HG02759 (cell line): ENCODE measurements around the gene COX5B.
"Not testable (repeated sequence)": the region's sequence is repeated elsewhere in the genome, so short reads cannot be mapped to it uniquely, and the experiment has no call there.

ENCODE experiments used
- ATAC-seq: cut with Tn5 transposase; IDR thresholded peaks from one replicate; pipeline ENCODE4 v1.9.1; 2021; ENCODE audit warnings: mild to moderate bottlenecking, moderate library complexity; ENCODE audit not compliant: unreplicated experiment

COX5B gene, protein sequence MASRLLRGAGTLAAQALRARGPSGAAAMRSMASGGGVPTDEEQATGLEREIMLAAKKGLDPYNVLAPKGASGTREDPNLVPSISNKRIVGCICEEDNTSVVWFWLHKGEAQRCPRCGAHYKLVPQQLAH

DNA sequence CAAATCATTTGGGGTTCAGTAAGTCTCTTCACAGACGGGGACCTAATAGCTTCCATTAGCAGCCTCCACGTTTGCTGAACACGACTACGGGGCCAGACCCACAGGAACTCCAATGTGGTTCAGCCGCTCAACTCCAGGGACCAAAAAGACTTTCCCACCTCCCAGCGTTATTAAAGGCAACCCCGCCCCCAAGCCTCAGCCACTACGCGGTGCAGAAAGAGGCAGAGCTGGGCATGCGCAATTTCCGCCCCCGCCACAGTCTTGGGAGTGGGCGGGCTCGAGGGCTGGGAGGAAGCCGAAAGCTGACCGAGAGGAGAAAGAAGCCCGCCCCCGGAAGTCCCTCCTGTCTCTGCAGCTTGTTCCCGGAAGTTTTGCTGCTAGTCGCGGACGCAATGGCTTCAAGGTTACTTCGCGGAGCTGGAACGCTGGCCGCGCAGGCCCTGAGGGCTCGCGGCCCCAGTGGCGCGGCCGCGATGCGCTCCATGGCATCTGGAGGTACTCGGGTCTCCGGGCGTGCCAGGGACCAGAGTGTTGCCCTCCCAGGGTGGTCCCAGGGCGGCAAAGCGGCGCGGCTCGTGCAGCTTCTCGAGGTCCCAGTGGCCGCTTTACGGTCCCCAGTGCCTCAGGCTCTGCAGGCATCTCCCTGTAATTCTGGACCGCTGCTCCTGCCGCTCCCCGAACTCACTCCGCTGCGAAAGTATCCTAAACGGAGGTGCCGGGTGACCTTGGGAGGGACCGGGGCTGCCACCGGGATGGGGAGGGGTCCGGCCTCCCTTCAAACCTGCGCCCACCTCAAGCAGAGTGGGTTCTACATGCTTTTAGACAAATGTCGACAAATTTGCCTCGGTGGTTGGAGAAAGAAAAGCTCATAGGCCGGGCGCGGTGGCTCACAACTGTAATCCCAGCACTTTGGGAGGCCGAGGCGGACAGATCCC, at the start of gene COX5B:
Gene COX5B (plus strand): TSS at position 368 of the 935 bp plus-strand sequence. CDS start 25 bp downstream, at position 393.
- ATAC-seq, result peak; percentile 97

DNA sequence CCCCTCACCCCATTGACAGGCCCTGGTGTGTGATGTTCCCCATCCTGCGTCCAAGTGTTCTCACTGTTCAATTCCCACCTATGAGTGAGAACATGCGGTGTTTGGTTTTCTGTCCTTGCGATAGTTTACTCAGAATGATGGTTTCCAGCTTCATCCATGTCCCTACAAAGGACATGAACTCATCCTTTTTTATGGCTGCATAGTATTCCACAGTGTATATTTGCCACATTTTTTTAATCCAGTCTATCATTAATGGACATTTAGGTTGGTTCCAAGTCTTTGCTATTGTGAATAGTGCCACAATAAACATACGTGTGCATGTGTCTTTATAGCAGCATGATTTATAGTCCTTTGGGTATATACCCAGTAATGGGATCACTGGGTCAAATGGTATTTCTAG, 49.7 kb upstream of the COX5B start:
- ATAC-seq, result not testable (repeated sequence)

DNA sequence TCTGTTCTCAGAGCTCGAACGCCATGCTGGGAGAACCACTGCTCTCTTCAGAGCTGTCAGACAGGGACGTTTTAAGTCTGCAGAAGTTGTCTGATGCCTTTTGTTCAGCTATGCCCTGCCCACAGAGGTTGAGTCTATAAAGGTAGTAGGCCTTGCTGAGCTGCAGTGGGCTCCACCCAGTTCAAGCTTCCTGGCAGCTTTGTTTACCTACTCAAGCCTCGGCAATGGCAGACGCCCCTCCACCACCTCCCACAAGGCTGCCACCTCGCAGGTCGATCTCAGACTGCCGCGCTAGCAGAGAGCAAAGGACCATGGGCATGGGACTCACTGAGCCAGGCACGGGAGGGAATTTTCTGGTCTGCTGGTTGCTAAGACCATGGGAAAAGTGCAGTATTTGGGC, 44.3 kb upstream of the COX5B start:
- not testable (repeated sequence) for ATAC-seq

DNA sequence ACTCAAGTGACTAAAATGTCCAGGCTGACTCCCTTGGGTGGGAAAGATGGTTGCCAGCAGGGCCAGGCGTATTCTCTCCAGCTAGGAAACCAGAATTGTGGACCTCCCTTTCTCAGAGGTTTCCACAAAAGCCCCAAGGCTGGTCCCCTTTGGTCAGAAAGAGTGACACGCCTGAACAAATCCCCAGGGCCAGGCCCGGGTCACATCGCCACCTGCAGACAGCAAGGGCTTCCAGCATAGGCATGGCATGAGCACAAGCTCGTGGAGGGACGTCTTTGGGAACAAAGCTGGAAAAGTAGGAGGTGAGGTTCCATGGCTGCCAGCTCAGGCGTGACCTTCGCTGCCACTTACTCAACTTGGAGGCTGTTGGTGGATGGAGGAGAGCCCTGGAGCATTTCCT, 40.8 kb upstream of the COX5B start:
- not testable (repeated sequence) for ATAC-seq

DNA sequence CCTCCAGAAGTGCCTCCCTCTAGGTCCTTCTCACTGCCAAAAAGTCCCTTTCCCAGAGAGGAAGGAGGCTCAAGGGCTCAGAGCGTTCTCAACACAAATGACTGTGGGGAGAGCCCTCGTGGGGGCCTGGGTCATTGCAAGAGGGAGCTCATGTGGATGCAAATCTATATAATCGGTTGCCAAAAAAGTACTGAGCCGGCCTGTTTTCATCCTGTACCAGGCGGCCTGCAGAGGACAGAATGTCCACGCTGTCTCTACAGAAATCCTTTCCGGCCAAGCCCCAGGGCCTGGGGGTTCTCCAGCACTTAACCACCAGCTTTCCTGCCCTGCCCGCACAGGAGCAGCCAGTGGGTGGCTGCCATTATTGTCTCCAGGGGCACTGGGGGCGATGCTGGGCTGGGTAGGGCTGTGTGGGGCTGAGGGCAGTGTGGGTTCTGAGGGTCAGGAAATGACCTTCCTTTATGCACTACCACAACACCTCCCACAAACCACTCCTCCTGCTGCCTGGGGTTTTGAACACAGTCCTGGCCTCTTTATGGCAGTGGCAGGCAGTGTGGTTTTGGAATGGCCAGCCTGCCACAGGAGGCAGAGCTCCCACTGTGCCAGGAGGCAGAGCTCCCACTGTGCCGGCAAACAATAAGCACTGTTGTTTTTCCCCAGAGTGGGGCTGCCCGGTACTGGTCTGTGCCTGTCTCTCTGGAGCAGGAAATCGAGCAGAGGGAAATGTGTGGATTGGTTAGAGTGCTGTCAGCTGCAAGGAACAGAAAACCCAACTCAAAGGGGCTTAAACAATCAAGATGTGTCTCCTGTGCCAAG, 40.1 kb upstream of the COX5B start:
- ATAC-seq, result not testable (repeated sequence)

DNA sequence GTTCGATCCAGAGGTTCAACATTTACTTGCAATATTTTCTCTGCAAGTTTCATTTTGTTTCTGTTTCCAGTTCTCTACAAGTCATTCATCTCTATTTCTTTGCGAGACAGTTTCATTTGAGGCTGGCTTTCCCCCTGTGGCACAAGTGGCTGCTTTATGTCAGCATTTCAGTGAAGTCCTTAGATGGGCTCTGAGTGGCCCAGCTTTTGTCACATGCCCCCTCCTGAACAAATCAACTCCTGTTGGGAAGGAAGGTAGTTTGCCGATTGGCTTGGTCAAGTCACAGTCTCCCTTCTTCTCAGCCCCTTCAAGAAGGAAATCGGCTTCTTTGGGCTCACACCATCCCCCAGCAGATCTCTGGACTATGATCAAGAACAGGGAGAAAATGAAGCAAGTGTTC, 37.1 kb upstream of the COX5B start:
- ATAC-seq, result not testable (repeated sequence)

DNA sequence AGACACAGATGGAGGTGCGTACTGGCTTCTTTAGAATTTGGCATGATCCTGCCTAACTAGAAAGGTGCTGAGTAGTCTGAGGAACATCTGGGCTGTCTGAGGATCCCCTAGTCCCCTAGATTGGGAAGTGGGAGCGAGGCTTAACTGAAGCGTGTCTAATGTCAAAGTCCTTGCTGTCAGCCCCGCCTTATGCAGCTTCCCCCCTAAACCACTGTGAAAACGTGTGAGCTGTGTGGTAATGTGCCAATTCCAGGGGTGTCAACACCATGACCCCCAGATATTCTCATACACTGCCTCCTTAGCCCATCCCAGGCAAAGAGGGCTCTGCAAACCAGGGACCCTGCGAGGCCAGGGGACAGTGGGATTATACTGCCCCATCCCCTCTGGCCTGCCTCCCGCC, 34.0 kb upstream of the COX5B start:
- ATAC-seq, result not testable (repeated sequence)

DNA sequence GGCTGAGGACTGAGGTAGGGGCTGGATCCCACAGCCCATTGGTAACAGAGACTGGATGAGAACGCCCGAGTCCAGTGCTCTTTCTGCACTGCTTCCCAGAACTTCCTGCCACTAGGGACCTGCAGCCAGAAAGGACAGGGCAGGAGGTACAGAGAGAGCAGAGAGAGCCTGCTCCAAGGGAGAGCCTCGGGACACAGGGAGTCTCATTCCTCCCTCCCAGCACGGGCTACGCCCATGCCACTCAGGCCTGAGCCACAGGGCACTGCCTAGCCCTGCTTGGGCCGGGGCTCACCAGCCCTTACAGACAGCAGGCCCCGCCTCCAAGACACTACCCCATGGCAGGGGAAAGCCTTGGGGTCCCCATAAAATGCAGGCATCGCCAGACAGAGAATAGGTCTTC, 30.1 kb upstream of the COX5B start:
- ATAC-seq, result not testable (repeated sequence)

DNA sequence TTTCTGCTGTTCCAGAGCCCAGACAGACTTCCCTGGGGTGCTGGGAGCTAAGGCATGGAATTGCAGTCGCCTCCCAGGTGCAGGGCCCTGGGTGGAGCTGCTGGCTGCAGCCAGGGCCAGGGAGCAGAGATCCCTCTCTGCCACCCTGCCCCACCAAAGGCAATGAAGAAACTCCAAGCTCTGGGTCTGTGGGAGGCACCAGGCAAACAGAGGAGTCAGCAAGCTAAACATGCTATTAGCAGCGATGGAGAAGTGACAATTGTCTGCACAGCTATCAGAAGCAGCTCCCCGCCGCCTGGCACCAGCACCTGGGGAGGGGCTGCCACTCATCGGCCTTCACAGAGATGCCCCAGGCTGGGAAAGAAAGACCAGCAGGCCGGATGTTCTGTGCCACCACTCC, 28.0 kb upstream of the COX5B start:
- no peak for ATAC-seq

DNA sequence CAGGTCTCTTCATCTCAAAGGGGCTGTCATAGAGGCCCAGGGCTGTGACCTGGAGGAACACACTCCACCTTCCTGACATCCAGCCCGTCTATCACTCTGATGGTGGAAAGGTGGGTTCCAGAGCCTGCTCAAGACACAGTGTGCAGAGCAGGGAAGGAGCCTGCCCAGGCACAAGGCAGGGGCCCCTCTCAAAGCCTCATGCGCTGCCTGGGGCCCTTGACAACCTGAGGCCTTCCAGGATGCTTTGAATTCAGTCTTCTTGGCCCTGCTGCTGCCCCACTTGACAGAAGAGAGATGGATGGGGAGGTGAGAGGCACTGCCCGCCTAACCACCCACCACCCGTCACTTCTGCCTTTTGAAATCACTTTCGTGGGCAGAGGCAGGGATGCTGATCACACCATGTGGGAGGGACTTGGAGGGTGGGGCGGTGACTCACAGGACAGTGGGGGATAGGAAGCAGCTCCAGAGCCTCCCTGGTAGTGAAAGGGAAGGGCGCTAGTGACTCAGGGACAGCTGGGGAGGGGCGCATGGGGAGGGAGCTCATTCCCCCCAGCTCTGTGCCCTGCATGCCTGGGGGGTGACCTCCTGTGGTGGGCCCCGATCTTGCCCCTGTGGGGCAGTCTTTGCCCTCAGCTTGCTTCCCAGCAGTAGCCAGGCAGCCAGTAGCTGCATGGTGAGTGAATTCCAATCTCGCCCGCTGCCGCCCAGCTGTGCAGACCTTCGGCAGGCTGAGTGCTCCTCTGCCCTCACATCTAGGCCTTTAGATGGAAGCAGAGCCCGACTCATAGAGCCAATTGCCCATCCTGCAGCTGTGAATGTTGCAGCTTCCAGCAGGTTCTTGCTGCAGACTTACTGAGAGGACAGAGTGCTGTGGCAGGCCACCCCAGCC, 26.7 kb upstream of the COX5B start:
- ATAC-seq, result not testable (repeated sequence)

DNA sequence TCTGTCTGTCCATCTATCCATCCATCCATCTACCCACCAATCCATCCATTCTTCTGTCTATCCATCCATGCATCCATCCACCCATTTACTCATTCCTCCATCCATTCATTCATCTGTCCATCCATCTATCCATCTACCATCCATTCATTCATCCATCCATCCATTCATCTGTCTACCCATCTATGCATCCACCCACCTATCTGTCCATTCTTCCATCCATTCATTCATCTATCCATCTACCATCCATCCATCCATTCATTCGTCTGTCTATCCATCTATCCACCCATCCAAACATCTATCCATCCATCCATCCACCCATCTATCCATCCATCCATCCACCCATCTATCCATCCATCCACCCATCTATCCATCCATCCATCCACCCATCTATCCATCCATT, 25.4 kb upstream of the COX5B start:
- ATAC-seq, result not testable (repeated sequence)

DNA sequence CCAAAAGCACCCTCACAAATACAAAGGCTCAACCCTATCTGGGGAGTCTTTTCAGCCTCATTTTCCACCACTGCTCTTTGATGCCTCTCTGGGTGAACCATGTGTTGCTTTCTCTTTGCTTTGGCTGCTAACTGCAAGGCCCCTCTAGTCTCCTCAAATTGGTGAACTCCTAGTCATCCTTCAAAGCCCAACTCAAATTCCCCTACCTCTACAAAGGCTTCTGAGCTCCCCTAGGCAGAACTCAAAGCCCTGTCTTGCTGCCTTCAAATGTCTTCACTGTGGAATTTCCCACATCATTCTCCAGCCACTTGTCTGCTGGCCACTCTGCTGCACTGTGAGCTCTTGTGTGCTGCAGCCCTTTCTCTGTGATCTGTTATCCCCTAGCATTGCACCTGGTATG, 22.9 kb upstream of the COX5B start:
- not testable (repeated sequence) for ATAC-seq

DNA sequence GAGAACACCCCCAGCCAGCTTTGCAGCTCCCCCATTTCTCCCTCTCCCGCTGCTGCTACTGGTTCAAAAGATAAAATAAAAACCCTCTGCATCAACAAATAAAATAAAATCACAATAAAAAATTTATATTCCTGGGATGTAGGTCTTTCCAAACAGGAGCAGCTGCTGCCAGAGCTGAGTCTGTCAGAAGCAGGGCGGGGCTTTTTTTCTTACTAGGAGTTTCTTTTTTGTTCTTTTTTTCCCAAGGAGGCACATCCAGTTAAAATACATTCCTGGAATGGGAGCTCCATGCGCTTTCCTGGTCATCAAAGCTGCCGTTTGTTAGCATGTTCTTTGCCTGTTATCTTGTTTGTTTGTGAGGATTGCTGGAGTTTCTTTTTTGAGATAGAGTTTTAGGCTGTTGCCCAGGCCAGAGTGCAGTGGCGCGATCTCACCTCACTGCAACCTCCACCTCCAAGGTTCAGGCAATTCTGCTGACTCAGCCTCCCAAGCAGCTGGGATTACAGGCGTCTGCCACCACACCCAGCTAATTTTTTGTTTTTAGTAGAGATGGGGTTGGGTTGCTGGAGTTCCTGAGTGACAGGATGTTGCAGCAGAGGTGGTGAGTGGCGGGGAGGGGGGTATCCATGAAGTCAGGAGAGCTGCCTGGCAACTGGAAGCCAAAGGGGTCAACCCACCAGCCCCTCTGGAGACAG, 20.4 kb upstream of the COX5B start:
- ATAC-seq, result not testable (repeated sequence)

DNA sequence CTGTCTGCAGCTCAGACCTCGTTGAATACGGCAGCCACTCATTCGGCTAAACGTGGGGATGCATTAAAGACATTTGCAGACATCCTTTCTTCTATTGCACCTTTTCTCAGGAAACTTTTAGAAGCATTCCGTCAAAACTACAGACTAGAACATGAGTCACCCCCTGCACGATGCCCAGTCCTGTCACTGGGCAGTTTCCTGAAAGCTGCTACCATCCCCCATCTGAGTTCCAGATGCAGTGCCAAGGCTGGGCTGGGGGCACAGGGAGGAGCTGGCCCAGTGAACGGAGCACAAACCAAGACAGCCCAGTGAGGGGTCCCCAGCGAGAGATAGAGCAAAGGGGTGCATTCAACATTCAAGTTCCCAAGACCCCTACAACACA, 19.8 kb upstream of the COX5B start:
- ATAC-seq, result not testable (repeated sequence)

DNA sequence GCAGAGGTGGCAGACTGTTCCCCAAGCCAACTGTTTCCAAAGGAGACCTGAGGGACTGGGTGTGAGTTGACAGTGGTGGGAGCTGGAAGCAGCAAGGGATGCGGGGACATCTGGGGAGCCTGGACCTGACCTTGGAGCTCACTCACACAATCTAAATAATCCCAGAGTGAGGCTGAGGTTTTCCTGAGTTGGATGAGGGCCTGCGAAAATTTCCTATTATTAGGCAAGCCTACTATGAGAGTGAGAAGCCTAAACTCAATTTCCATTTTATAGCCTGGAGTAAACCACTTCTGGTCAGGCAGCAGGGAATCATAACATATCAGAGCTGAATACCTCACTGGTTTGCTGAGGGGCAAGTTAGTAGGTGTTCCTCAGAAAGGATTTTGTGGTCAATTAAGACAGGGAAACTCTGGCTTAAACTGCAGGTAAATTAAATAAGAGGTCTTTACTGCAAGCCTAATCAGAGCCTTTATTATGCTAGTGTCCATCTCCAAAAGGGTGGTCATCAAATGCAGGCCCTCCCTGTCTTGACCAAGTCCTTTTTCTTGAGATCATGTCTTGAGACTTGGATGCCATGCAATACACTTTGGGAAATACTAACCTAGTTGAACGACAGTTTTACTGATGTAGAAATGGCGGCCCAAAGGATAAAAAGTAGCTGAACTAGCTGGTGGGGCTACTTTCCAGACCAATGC, 1.7 kb upstream of the COX5B start:
- no peak for ATAC-seq

DNA sequence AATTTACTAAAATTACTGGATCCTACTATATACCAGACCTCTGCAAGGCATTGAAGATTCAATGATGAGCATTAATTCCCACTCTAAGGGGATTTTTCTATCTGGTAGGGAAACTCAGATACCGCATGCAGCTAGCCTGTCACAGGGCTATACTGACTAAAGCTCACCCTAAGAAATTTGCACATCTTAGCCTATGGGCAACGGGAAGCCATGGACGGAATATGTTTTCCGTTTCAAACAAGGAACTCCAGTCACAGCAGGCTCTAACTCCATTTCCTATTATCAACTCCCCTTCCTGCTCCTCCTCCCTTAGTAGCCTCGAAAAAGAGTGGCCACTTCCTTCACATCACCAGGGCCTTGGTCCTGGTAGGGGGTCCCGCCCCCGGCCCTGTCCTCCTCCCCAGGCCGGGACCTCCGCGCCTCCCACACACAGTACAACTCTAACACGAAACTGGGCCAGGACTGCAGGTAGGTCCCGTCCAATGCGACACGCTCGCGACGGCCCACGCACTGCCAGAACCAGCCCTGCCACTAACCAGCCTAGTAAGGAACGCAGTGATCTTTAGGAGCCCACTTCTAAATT, 659 bp upstream of the COX5B start:
- peak; percentile 39 for ATAC-seq

DNA sequence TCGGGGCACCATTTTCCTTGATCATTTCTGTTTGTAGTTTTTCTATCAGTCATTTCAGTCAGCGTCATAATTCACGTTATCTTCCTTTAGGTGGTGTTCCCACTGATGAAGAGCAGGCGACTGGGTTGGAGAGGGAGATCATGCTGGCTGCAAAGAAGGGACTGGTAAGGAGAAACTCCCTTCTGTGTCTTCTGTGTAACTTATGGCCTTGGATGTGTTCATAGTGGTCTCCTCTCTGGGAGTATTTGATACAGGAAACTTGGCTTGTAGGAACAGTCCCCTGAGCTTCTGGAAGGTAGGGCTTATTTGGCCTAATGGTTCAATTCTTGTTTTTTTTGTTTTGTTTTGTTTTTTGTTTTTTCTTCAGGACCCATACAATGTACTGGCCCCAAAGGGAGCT, 1.1 kb downstream of the COX5B start:
- ATAC-seq, result no peak

DNA sequence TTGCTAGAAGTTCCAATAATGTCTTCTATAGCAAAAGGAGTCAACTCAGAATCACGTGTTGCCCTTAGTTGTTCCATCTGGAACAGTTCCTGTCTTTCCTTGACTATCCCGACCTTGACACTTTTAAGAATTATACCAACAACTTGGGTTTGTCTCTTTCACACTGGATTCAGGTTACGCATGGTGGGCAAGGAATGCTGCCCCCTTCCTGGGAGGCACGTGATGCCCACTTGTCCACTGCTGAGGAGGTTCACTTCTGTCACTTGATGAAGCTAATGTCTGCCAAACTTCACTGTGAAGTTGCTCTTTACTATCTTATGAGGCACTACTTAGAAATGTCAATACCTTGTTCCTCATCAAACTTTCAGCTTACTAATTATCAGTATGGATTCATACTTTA, 5.3 kb downstream of the COX5B start:
- ATAC-seq, result no peak

DNA sequence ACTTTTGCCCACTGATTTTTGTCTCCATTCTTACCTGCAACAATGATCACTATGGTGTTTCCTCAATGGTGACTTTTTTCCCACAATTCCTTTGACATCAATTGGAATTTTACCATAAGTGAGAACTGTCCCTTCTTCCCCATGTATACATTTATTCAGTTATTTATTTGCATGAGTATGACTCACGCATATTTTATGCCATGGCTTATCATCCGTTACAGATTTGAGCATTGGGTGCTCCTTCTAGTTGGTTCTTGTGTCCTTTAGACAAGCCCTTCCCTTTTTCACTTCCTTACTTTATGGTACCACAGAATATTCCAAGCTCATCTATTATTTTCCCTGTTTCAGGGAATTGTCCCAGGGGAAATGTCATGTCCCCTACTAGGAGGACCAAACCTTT, 7.6 kb downstream of the COX5B start:
- no peak for ATAC-seq
